Measurements from ENCODE around the gene MEI1. TPM values are rescaled to one million over a fixed set of nuclear protein-coding genes. Genes with fewer than 3 reads are reported as not detected.

MEI1 gene
- total and polyA plus RNA-seq, 8 donors: 1.6 to 15.2 (median 3.4) TPM; not detected in 2

DNA sequence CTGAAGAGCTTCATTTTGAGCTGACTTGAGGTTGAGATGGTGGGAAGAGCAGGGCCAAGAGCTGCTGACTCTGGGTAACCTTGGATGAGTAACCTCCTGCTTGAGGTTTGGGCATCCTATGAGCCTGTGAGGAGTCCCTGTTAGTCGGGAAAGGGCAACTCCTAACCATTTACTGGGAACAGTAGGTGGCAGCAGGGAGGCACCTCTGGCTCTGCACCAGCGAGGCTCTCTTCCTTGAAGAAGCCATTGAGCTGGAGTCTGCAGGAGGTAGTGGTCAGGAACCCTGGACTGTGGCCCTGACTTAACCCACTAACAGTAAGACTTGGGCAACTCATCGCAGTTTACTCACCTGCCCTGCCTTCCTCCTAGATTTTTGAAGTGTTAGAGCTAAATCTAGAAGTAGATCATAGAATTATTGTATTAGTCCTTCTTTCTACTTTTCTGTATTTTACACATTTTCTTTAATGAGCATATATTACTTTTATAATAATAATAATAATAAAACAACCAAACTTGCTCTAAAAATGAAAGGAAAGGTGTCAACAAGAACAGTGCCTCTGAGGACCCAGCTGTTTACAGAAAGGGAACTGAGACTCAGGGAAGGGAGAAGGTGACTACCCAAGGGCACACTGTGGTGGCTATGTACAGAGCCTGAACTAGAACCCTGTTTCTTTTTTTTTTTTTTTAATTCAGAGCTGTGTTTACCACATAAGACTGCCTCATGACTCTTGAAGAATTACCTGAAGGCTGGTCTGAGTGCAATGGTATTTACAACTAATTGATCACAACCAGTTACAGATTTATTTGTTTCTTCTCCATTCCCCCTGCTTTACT lies 47.5 kb downstream of the MEI1 start:
- TF ChIP-seq POLR2AphosphoS5 (IDR thresholded peaks at IDR 0.05) (peak in 1 of 3 donors; percentile 45), EP300 (IDR thresholded peaks at IDR 0.05) (no peak), POLR2A (IDR thresholded peaks at IDR 0.05) (no peak)
- TF ChIP-seq, protein P1, sequence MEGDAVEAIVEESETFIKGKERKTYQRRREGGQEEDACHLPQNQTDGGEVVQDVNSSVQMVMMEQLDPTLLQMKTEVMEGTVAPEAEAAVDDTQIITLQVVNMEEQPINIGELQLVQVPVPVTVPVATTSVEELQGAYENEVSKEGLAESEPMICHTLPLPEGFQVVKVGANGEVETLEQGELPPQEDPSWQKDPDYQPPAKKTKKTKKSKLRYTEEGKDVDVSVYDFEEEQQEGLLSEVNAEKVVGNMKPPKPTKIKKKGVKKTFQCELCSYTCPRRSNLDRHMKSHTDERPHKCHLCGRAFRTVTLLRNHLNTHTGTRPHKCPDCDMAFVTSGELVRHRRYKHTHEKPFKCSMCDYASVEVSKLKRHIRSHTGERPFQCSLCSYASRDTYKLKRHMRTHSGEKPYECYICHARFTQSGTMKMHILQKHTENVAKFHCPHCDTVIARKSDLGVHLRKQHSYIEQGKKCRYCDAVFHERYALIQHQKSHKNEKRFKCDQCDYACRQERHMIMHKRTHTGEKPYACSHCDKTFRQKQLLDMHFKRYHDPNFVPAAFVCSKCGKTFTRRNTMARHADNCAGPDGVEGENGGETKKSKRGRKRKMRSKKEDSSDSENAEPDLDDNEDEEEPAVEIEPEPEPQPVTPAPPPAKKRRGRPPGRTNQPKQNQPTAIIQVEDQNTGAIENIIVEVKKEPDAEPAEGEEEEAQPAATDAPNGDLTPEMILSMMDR (IDR thresholded peaks at IDR 0.05): peak in 5 of 7 experiments; percentile 45 to 69 (median 48)
- no peaks in the 10 kb centered on the region for H3K4me1 ChIP-seq
- DNase-seq: peak; percentile 78 to 90
- H3K27ac ChIP-seq: no peak overlapping the region
- no peak overlapping the region for H3K4me3 ChIP-seq
- 2 to 4% (median 4%) methylated on average over 3 of the region's 3 CpGs for WGBS, 5 donors
- intact Hi-C loops (cut with DNase I; ENCODE audit: low total_unique reads): no loop called here
- H3K27me3 ChIP-seq: peaks cover 0 to 30% (median 0%) of the 10 kb centered on the region in 3 donors
- no peaks in the 10 kb centered on the region for H3K9me3 ChIP-seq
- no peaks in the 10 kb centered on the region for H3K36me3 ChIP-seq

DNA sequence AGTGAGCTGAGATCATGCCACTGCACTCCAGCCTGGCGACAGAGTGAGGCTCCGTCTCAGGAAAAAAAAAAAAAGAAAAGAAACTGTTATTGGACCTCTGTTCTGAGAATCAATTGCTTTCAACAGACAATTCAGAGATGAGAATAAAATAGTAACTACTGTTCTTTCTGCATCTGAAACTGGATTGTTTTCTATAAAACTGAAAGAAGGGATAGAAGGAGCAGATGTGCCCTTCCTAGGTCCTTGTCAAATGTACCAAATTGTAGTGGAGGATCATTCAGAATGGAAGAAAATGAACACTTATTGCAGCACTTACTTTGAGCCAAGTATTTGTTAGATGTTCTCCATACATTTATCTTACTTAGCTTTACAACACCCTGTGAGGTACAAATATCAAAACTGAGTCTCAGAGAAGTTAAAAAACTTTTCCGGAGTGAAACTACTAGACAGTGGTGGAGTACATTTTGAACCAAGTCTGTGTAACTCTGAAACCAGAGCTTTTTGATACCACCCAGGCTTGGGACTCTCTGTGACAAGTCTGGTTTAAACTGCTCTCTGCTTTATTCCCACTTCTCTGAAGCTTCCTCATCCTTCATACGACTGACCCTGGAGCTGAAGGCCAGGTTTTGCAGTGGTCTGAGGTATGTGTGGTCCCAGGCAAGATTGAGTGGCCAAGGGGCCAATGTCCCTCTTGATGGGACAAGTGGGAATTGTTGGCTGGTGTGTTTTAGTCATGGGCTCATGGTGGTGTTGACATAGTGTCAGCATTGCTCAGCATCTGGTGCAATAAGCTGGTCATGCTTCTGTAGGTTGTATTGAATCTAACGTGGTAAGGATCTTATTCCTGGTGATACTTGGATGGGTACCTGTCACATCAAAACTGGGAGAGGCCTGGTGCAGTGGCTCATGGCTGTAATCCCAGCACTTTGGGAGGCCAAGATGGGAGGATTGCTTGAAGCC lies 53.0 kb downstream of the MEI1 start:
- intact Hi-C loops (cut with DNase I; ENCODE audit: low total_unique reads): loop anchor here (10.0 kb wide), 1 partner anchor 183 kb away; no protein-coding TSS in a partner anchor
- 72 to 90% (median 81%) methylated on average over 5 of the region's 5 CpGs for WGBS, 5 donors
- Histone ChIP-seq H3K27ac (peak overlapping the region in 1 of 5 donors; percentile 38), H3K27me3 (peaks cover 0 to 18% (median 0%) of the 10 kb centered on the region in 3 donors), H3K4me1 (no peaks in the 10 kb centered on the region), H3K4me3 (no peak overlapping the region), H3K9me3 (no peaks in the 10 kb centered on the region), H3K36me3 (no peaks in the 10 kb centered on the region)
- TF ChIP-seq EP300 (IDR thresholded peaks at IDR 0.05) (no peak), POLR2AphosphoS5 (IDR thresholded peaks at IDR 0.05) (no peak), POLR2A (IDR thresholded peaks at IDR 0.05) (no peak)
- TF ChIP-seq, protein P1 (IDR thresholded peaks at IDR 0.05): no peak
- no peak for DNase-seq

DNA sequence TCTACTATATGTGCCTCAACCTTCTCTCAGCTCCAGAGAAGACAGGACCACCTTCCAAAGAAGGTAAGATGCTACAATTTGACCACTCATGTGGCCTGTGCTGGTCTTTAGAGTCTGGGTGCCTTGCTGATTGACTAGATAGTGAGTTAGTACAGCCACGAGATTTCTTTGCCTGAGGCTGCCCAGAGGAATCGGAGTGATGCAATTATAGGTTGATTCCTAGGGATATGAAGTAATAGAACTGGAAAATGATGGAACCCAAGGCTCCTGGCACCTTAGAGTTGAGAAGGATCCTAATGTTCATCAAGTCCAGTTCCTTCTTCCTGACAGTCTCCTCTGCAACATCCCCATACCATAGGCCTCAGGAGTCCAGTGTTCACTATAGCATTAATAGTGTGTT lies 54.7 kb downstream of the MEI1 start:
- no peak overlapping the region for H3K4me3 ChIP-seq
- H3K27me3 ChIP-seq: peaks cover 0 to 18% (median 0%) of the 10 kb centered on the region in 3 donors
- H3K27ac ChIP-seq: no peak overlapping the region
- no peaks in the 10 kb centered on the region for H3K36me3 ChIP-seq
- intact Hi-C loops (cut with DNase I; ENCODE audit: low total_unique reads): loop anchor here (10.0 kb wide), 1 partner anchor 181 kb away; no protein-coding TSS in a partner anchor
- no peak for DNase-seq
- no peaks in the 10 kb centered on the region for H3K9me3 ChIP-seq
- TF ChIP-seq POLR2AphosphoS5 (IDR thresholded peaks at IDR 0.05): no peak
- no peaks in the 10 kb centered on the region for H3K4me1 ChIP-seq
- 44 to 50% (median 48%) methylated on average over 2 of the region's 2 CpGs for WGBS, 5 donors

DNA sequence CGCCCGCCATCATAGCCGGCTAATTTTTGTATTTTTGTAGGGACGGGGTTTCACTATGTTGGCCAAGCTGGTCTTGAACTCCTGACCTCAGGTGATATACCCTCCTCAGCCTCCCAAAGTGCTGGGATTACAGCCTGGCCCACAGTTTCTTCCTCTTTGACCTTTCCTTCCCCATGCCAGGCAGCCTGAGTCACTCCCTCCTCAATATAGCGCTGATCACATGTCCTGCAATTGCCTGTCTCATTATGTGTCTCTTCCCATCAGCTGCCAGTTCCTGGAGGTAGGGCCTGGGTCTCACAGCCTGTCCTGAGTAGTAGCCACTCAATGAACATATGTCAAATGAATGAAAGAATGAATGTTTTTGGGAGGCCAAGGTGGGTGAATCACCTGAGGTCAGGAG lies 58.2 kb downstream of the MEI1 start:
- H3K36me3 ChIP-seq: no peaks in the 10 kb centered on the region

More for the DNA sequence above, 58.2 kb downstream of the MEI1 start:
- Histone ChIP-seq H3K9me3 (no peaks in the 10 kb centered on the region), H3K4me1 (no peaks in the 10 kb centered on the region), H3K27ac (no peak overlapping the region), H3K4me3 (no peak overlapping the region), H3K27me3 (no peaks in the 10 kb centered on the region)
- WGBS, 5 donors: 92 to 99% (median 97%) methylated on average over 5 of the region's 5 CpGs
- intact Hi-C loops (cut with DNase I; ENCODE audit: low total_unique reads): loop anchor here (10.0 kb wide), 1 partner anchor 177 kb away; no protein-coding TSS in a partner anchor
- no peak for DNase-seq
- TF ChIP-seq, protein P1 (IDR thresholded peaks at IDR 0.05): no peak
- TF ChIP-seq EP300 (IDR thresholded peaks at IDR 0.05): no peak
- no peak for TF ChIP-seq POLR2AphosphoS5 (IDR thresholded peaks at IDR 0.05)
- no peak for TF ChIP-seq POLR2A (IDR thresholded peaks at IDR 0.05)

Measured in stomach (tissue), 9 donors.